ENCODE results near the gene NSL1. TPM values are rescaled to one million over a fixed set of nuclear protein-coding genes. Genes with fewer than 3 reads are reported as not detected.
"Not testable (repeated sequence)": the region's sequence is repeated elsewhere in the genome, so short reads cannot be mapped to it uniquely, and the experiment has no call there.

The NSL1 gene
- polyA plus RNA-seq, 4 donors: 46.4 to 49.8 (median 47.8) TPM

- DNase-seq (ENCODE audit: low read depth in 4 of 4, low spot score in 3 of 4): no peak
These were observed 38.6 kb downstream of the NSL1 start for GRCh38 chr1:212752934-212753497.

GRCh38 chr1:212752252-212752933 is 39.2 kb downstream of the NSL1 start:
- DNase-seq (ENCODE audit: low read depth in 4 of 4, low spot score in 3 of 4): no peak

- DNase-seq (ENCODE audit: low read depth in 4 of 4, low spot score in 3 of 4): peak; percentile 19 to 35 (median 26)
These were observed 41.6 kb downstream of the NSL1 start for GRCh38 chr1:212749821-212750535.

- DNase-seq (ENCODE audit: low read depth in 4 of 4, low spot score in 3 of 4): no peak
These were observed 45.0 kb downstream of the NSL1 start for GRCh38 chr1:212746546-212746945.

GRCh38 chr1:212745303-212745702 is 46.3 kb downstream of the NSL1 start:
- DNase-seq (ENCODE audit: low read depth in 4 of 4, low spot score in 3 of 4): no peak

GRCh38 chr1:212743901-212744475 is 47.6 kb downstream of the NSL1 start:
- DNase-seq (ENCODE audit: low read depth in 4 of 4, low spot score in 3 of 4): no peak

- no peak for DNase-seq (ENCODE audit: low read depth in 4 of 4, low spot score in 3 of 4)
These were observed 53.2 kb downstream of the NSL1 start for GRCh38 chr1:212738330-212738729.

GRCh38 chr1:212737559-212737958 is 54.0 kb downstream of the NSL1 start:
- no peak for DNase-seq (ENCODE audit: low read depth in 4 of 4, low spot score in 3 of 4)

- DNase-seq (ENCODE audit: low read depth in 4 of 4, low spot score in 3 of 4): no peak
These were observed 58.5 kb downstream of the NSL1 start for GRCh38 chr1:212733109-212733508.

- DNase-seq (ENCODE audit: low read depth in 4 of 4, low spot score in 3 of 4): no peak
These were observed 59.9 kb downstream of the NSL1 start for GRCh38 chr1:212731630-212732029.

- DNase-seq (ENCODE audit: low read depth in 4 of 4, low spot score in 3 of 4): no peak
These were observed 63.0 kb downstream of the NSL1 start for GRCh38 chr1:212728606-212729005.

GRCh38 chr1:212727386-212728181 is 64.0 kb downstream of the NSL1 start:
- no peak for DNase-seq (ENCODE audit: low read depth in 4 of 4, low spot score in 3 of 4)

- not testable (repeated sequence) for DNase-seq (ENCODE audit: low read depth in 4 of 4, low spot score in 3 of 4)
These were observed 66.9 kb downstream of the NSL1 start for GRCh38 chr1:212724679-212725078.

GRCh38 chr1:212722270-212722957 is 69.2 kb downstream of the NSL1 start:
- no peak for DNase-seq (ENCODE audit: low read depth in 4 of 4, low spot score in 3 of 4)

GRCh38 chr1:212721388-212722247 is 70.0 kb downstream of the NSL1 start:
- no peak for DNase-seq (ENCODE audit: low read depth in 4 of 4, low spot score in 3 of 4)

- DNase-seq (ENCODE audit: low read depth in 4 of 4, low spot score in 3 of 4): no peak
These were observed 71.9 kb downstream of the NSL1 start for GRCh38 chr1:212719633-212720032.

- DNase-seq (ENCODE audit: low read depth in 4 of 4, low spot score in 3 of 4): no peak
These were observed 73.1 kb downstream of the NSL1 start for GRCh38 chr1:212718499-212718898.

- no peak for DNase-seq (ENCODE audit: low read depth in 4 of 4, low spot score in 3 of 4)
These were observed 75.4 kb downstream of the NSL1 start for GRCh38 chr1:212716161-212716560.

GRCh38 chr1:212713465-212714136 is 78.0 kb downstream of the NSL1 start:
- DNase-seq (ENCODE audit: low read depth in 4 of 4, low spot score in 3 of 4): no peak

Measured in right renal pelvis (tissue), 4 donors.